Measurements from ENCODE around the gene NPBWR2. TPM values are rescaled to one million over a fixed set of nuclear protein-coding genes. Genes with fewer than 3 reads are reported as not detected.

NPBWR2 gene
- total RNA-seq, 1 experiment from 2014 or later = not detected

DNA sequence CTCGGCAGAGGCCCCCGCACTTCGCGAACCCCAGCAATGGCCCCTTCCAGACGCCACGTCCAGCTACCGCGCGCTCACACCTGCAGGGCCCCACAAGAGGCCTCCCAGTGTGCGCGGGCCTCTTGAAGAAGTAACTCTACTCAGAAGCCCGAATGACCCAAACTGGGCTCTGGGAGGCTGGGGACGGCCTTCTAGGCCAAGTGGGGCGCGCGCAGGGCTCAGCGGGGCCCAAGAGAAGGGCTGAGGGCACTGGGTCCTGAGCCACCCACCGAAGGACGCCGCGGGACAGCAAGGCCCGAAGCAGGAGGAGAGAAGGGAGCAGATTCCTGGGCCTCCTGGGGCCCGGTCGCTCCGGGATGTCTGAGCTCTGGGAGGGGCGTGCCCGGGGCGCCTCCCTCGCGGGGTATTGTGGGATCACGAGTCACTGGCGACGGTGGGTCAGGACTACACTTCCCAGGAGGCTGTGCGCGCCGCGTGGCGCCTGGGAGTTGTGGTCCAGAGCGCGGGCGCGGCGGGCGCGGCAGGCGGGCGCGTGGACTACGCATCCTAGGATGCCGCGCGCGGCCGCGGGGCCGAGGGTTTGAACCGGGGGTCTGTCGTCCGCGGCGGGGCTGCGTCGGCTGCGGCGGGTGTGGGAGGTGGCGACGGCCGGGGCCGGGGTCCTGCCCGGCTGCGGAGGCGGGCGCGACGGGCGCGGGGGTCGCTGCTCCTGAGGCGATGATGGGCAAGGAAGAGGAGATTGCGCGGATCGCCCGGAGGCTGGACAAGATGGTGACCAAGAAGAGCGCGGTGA lies 44.6 kb downstream of the NPBWR2 start, which contains the start of gene TCEA2:
Gene TCEA2, plus strand, starts transcription at position 603 of the 793 bp plus-strand sequence. Its CDS starts 115 bp downstream, at position 718.
- H3K4me1 ChIP-seq (ENCODE audit: control insufficient read depth in 1 of 2, insufficient read depth in 2 of 2, low read length in 2 of 2) = peaks cover 42 to 58% of the 10 kb centered on the region in 2 experiments
- peak within 1 kb of the TSS; percentile 76 for H3K27ac ChIP-seq (ENCODE audit: low read depth, low read length)
- RAD21 ChIA-PET (ENCODE audit: low non-redundant PET in 1 of 2, low total read pairs in 2 of 2, uncharacterized antibody in 2 of 2, unreplicated experiment in 2 of 2) = interaction anchor here in 1 of 2 experiments (1.8 kb wide), 1 partner anchor 25 kb away, joined by 5 read pairs; no protein-coding TSS in a partner anchor
- no TSS peak for BruUV-seq (replicated peaks)
- H3K9me2 ChIP-seq (ENCODE audit: insufficient read depth) = no peaks in the 10 kb centered on the region
- no peaks in the 10 kb centered on the region for H3K27me3 ChIP-seq (ENCODE audit: insufficient read depth, low read length)
- no peaks in the 10 kb centered on the region for H3K9me3 ChIP-seq (ENCODE audit: control insufficient read depth in 1 of 2, insufficient read depth in 1 of 2, low read depth in 1 of 2, low read length in 2 of 2)
- intact Hi-C loops (cut with micrococcal nuclease) = no loop called here
- POLR2A ChIA-PET = interaction anchor here (0.7 to 1.3 kb wide), 5 partner anchors 9 to 197 kb away, joined by 4 to 7 read pairs (median 5); partner anchors contain the start of genes PRPF6 and TPD52L2
- H3K36me3 ChIP-seq (ENCODE audit: control insufficient read depth in 1 of 2, insufficient read depth in 2 of 2, low read length in 2 of 2) = no peaks in the 10 kb centered on the region
- peak within 1 kb of the TSS; percentile 78 to 84 for H3K4me3 ChIP-seq (replicated peaks in 1 of 2; ENCODE audit: low read depth in 1 of 2, low read length in 2 of 2)
- H3K79me2 ChIP-seq (ENCODE audit: insufficient read depth, low read length) = no peaks in the 10 kb centered on the region
- DNase-seq (ENCODE audit: low read depth, low spot score) = peak; percentile 82
- CTCF ChIA-PET = interaction anchor here (1.0 to 1.5 kb wide), 4 partner anchors 8 to 198 kb away, joined by 3 to 8 read pairs (median 4); partner anchors contain the start of gene TPD52L2
- no peak within 1 kb of the TSS for H2AFZ ChIP-seq (ENCODE audit: low read depth, low read length, poor library complexity, severe bottlenecking)
- ATAC-seq = peak; percentile 84
- TF ChIP-seq CBX3 (IDR thresholded peaks at IDR 0.05; ENCODE audit: low read depth) (no peak), YY1 (IDR thresholded peaks at IDR 0.05; ENCODE audit: extremely low read depth, insufficient replicate concordance, low read depth, low read length) (peak; percentile 79), SIN3A (IDR thresholded peaks at IDR 0.05; ENCODE audit: low read depth) (no peak), JUND (IDR thresholded peaks at IDR 0.05) (no peak), ELF1 (IDR thresholded peaks at IDR 0.05; ENCODE audit: borderline replicate concordance, low read depth) (no peak), RAD21 (IDR thresholded peaks at IDR 0.05; ENCODE audit: low read depth) (no peak), EZH2phosphoT487 (IDR thresholded peaks at IDR 0.05; ENCODE audit: borderline replicate concordance) (no peak), CEBPB (IDR thresholded peaks at IDR 0.05; ENCODE audit: low read depth) (no peak), TCF7L2 (IDR thresholded peaks at IDR 0.05; ENCODE audit: borderline replicate concordance, extremely low read depth, insufficient read depth, insufficient read length) (no peak), ZNF274 (IDR thresholded peaks at IDR 0.05; ENCODE audit: low read depth, low read length) (no peak), POLR2AphosphoS5 (IDR thresholded peaks at IDR 0.05; ENCODE audit: low read depth, low read length) (peak; percentile 85), ZFX (IDR thresholded peaks at IDR 0.05) (peak; percentile 91; the same call in 1 of the 2 replicates), FOSL1 (IDR thresholded peaks at IDR 0.05; ENCODE audit: low read depth) (no peak)
- TF ChIP-seq, protein P1, sequence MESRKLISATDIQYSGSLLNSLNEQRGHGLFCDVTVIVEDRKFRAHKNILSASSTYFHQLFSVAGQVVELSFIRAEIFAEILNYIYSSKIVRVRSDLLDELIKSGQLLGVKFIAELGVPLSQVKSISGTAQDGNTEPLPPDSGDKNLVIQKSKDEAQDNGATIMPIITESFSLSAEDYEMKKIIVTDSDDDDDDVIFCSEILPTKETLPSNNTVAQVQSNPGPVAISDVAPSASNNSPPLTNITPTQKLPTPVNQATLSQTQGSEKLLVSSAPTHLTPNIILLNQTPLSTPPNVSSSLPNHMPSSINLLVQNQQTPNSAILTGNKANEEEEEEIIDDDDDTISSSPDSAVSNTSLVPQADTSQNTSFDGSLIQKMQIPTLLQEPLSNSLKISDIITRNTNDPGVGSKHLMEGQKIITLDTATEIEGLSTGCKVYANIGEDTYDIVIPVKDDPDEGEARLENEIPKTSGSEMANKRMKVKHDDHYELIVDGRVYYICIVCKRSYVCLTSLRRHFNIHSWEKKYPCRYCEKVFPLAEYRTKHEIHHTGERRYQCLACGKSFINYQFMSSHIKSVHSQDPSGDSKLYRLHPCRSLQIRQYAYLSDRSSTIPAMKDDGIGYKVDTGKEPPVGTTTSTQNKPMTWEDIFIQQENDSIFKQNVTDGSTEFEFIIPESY (IDR thresholded peaks at IDR 0.05; ENCODE audit: extremely low read depth, insufficient replicate concordance, low read length) = peak; percentile 55
- no peaks in the 10 kb centered on the region for H4K20me1 ChIP-seq (ENCODE audit: insufficient read depth)
- peak within 1 kb of the TSS; percentile 78 for H3K9ac ChIP-seq (ENCODE audit: low read length)
- peak within 1 kb of the TSS; percentile 84 for H3K4me2 ChIP-seq (ENCODE audit: low read length)
